ENCODE results near the gene SLC39A11. TPM values are rescaled to one million over a fixed set of nuclear protein-coding genes. Genes with fewer than 3 reads are reported as not detected.

SLC39A11 gene
- total and polyA plus RNA-seq, 4 donors: 18.9 to 44.9 (median 28.2) TPM

GRCh38 chr17:73007407-73007806 lies 85.1 kb downstream of the SLC39A11 start (continued):
- no peak for TF ChIP-seq HNF4G (IDR thresholded peaks at IDR 0.05)

- no peak for DNase-seq (ENCODE audit: low spot score)
- no peaks in the 10 kb centered on the region for H3K36me3 ChIP-seq (ENCODE audit: control insufficient read depth in 4 of 4, insufficient read depth in 3 of 4, low read depth in 1 of 4, low read length in 3 of 4)
- no peak overlapping the region for H3K27ac ChIP-seq (ENCODE audit: low read depth in 1 of 2, low read length in 2 of 2)
- H3K4me1 ChIP-seq (ENCODE audit: control insufficient read depth in 4 of 4, insufficient read depth in 4 of 4, low read length in 3 of 4): no peaks in the 10 kb centered on the region
- H3K27me3 ChIP-seq (ENCODE audit: control insufficient read depth in 4 of 4, insufficient read depth in 4 of 4, low read length in 3 of 4): no peaks in the 10 kb centered on the region
- no peak overlapping the region for H3K4me3 ChIP-seq (ENCODE audit: low read depth in 1 of 3, low read length in 3 of 3)
- no peak for TF ChIP-seq RAD21 (IDR thresholded peaks at IDR 0.05)
- TF ChIP-seq GABPA (IDR thresholded peaks at IDR 0.05 in 1 of 2, conservative IDR thresholded peaks at IDR 0.05 in 1 of 2): no peak
- TF ChIP-seq CTCF (IDR thresholded peaks at IDR 0.05; ENCODE audit: low read depth, low read length, missing input control): no peak
- no peak for TF ChIP-seq SP1 (IDR thresholded peaks at IDR 0.05)
- no peak overlapping the region for H3K9ac ChIP-seq (ENCODE audit: low read depth in 1 of 2, low read length in 2 of 2)
- WGBS: 86% methylated on average over 8 of the region's 8 CpGs
- H3K9me3 ChIP-seq (ENCODE audit: control insufficient read depth in 4 of 4, low read length in 3 of 4): no peaks in the 10 kb centered on the region
These were observed 87.1 kb downstream of the SLC39A11 start for GRCh38 chr17:73005360-73005759.

- H3K9me3 ChIP-seq (ENCODE audit: control insufficient read depth in 4 of 4, low read length in 3 of 4): no peaks in the 10 kb centered on the region
- 84% methylated on average over 6 of the region's 6 CpGs for WGBS
- no peak for DNase-seq (ENCODE audit: low spot score)
- no peak overlapping the region for H3K4me3 ChIP-seq (ENCODE audit: low read depth in 1 of 3, low read length in 3 of 3)
- H3K9ac ChIP-seq (ENCODE audit: low read depth in 1 of 2, low read length in 2 of 2): no peak overlapping the region
- no peaks in the 10 kb centered on the region for H3K4me1 ChIP-seq (ENCODE audit: control insufficient read depth in 4 of 4, insufficient read depth in 4 of 4, low read length in 3 of 4)
- H3K36me3 ChIP-seq (ENCODE audit: control insufficient read depth in 4 of 4, insufficient read depth in 3 of 4, low read depth in 1 of 4, low read length in 3 of 4): no peaks in the 10 kb centered on the region
- TF ChIP-seq CTCF (IDR thresholded peaks at IDR 0.05; ENCODE audit: low read depth, low read length, missing input control) (peak; percentile 10), HNF4G (IDR thresholded peaks at IDR 0.05) (no peak), RAD21 (IDR thresholded peaks at IDR 0.05) (peak in 1 of 2 donors; percentile 52)
- H3K27ac ChIP-seq (ENCODE audit: low read depth in 1 of 2, low read length in 2 of 2): no peak overlapping the region
- no peaks in the 10 kb centered on the region for H3K27me3 ChIP-seq (ENCODE audit: control insufficient read depth in 4 of 4, insufficient read depth in 4 of 4, low read length in 3 of 4)
These were observed 89.0 kb downstream of the SLC39A11 start for GRCh38 chr17:73003487-73003886.

GRCh38 chr17:73000832-73001231 lies 91.7 kb downstream of the SLC39A11 start:
- H3K27ac ChIP-seq (ENCODE audit: low read depth in 1 of 2, low read length in 2 of 2): no peak overlapping the region

More at GRCh38 chr17:73000832-73001231, 91.7 kb downstream of the SLC39A11 start:
- H3K4me3 ChIP-seq (ENCODE audit: low read depth in 1 of 3, low read length in 3 of 3): no peak overlapping the region
- H3K4me1 ChIP-seq (ENCODE audit: control insufficient read depth in 4 of 4, insufficient read depth in 4 of 4, low read length in 3 of 4): no peaks in the 10 kb centered on the region
- no peak for DNase-seq (ENCODE audit: low spot score)
- H3K9me3 ChIP-seq (ENCODE audit: control insufficient read depth in 4 of 4, low read length in 3 of 4): no peaks in the 10 kb centered on the region
- no peaks in the 10 kb centered on the region for H3K36me3 ChIP-seq (ENCODE audit: control insufficient read depth in 4 of 4, insufficient read depth in 3 of 4, low read depth in 1 of 4, low read length in 3 of 4)
- no peaks in the 10 kb centered on the region for H3K27me3 ChIP-seq (ENCODE audit: control insufficient read depth in 4 of 4, insufficient read depth in 4 of 4, low read length in 3 of 4)
- 95% methylated on average over 3 of the region's 3 CpGs for WGBS
- no peak for TF ChIP-seq MAX (IDR thresholded peaks at IDR 0.05)
- TF ChIP-seq RAD21 (IDR thresholded peaks at IDR 0.05): no peak
- TF ChIP-seq CTCF (IDR thresholded peaks at IDR 0.05; ENCODE audit: low read depth, low read length, missing input control): no peak
- TF ChIP-seq HNF4G (IDR thresholded peaks at IDR 0.05): no peak
- no peak for TF ChIP-seq ZBTB33 (IDR thresholded peaks at IDR 0.05)
- no peak for TF ChIP-seq NR2F2 (IDR thresholded peaks at IDR 0.05)
- TF ChIP-seq YY1 (IDR thresholded peaks at IDR 0.05): no peak
- TF ChIP-seq JUND (IDR thresholded peaks at IDR 0.05): no peak
- TF ChIP-seq RXRA (IDR thresholded peaks at IDR 0.05): no peak
- TF ChIP-seq FOXA1 (IDR thresholded peaks at IDR 0.05): no peak
- TF ChIP-seq EGR1 (IDR thresholded peaks at IDR 0.05; ENCODE audit: low read depth in 2 of 2): no peak
- H3K9ac ChIP-seq (ENCODE audit: low read depth in 1 of 2, low read length in 2 of 2): no peak overlapping the region
